ENCODE data around the gene RAB20. TPM values are rescaled to one million over a fixed set of nuclear protein-coding genes. Genes with fewer than 3 reads are reported as not detected.
"Not testable (repeated sequence)": the region's sequence is repeated elsewhere in the genome, so short reads cannot be mapped to it uniquely, and the experiment has no call there.

RAB20 gene
- total RNA-seq, 1 donor from 2014 or later: 1.5 TPM

- no peak overlapping the region for H3K27ac Mint-ChIP-seq (ENCODE audit: unreplicated experiment)
- H3K4me1 Mint-ChIP-seq (ENCODE audit: unreplicated experiment): no peaks in the 10 kb centered on the region
- no peak for DNase-seq (ENCODE audit: low spot score)
- H3K27me3 Mint-ChIP-seq (ENCODE audit: unreplicated experiment): peaks cover 6% of the 10 kb centered on the region
- H3K4me3 Mint-ChIP-seq (ENCODE audit: unreplicated experiment): no peak overlapping the region
- H3K36me3 Mint-ChIP-seq (ENCODE audit: low read depth, unreplicated experiment): no peaks in the 10 kb centered on the region
- no peaks in the 10 kb centered on the region for H3K9me3 Mint-ChIP-seq (ENCODE audit: unreplicated experiment)
- TF ChIP-seq CTCF (IDR thresholded peaks at IDR 0.05; ENCODE audit: unreplicated experiment): no peak
These were observed 9.4 kb upstream of the RAB20 start for GRCh38 chr13:110570886-110571285.

GRCh38 chr13:110569962-110570361 is 8.4 kb upstream of the RAB20 start:
- H3K27me3 Mint-ChIP-seq (ENCODE audit: unreplicated experiment); DNase-seq (ENCODE audit: low spot score); H3K36me3 Mint-ChIP-seq (ENCODE audit: low read depth, unreplicated experiment); H3K4me3 Mint-ChIP-seq (ENCODE audit: unreplicated experiment); H3K27ac Mint-ChIP-seq (ENCODE audit: unreplicated experiment); H3K9me3 Mint-ChIP-seq (ENCODE audit: unreplicated experiment); H3K4me1 Mint-ChIP-seq (ENCODE audit: unreplicated experiment): not testable (repeated sequence)

GRCh38 chr13:110568612-110569011 is 7.1 kb upstream of the RAB20 start:
- Mint-ChIP-seq H3K4me1 (ENCODE audit: unreplicated experiment) (no peaks in the 10 kb centered on the region), H3K9me3 (ENCODE audit: unreplicated experiment) (no peaks in the 10 kb centered on the region), H3K27me3 (ENCODE audit: unreplicated experiment) (peaks cover 7% of the 10 kb centered on the region), H3K36me3 (ENCODE audit: low read depth, unreplicated experiment) (no peaks in the 10 kb centered on the region), H3K4me3 (ENCODE audit: unreplicated experiment) (no peak overlapping the region), H3K27ac (ENCODE audit: unreplicated experiment) (no peak overlapping the region)
- no peak for TF ChIP-seq CTCF (IDR thresholded peaks at IDR 0.05; ENCODE audit: unreplicated experiment)
- DNase-seq (ENCODE audit: low spot score): no peak

- no peak overlapping the region for H3K27ac Mint-ChIP-seq (ENCODE audit: unreplicated experiment)
- TF ChIP-seq CTCF (IDR thresholded peaks at IDR 0.05; ENCODE audit: unreplicated experiment): no peak
These were observed 4.6 kb upstream of the RAB20 start for GRCh38 chr13:110566171-110566570.

GRCh38 chr13:110565296-110565695 is 3.8 kb upstream of the RAB20 start:
- TF ChIP-seq CTCF (IDR thresholded peaks at IDR 0.05; ENCODE audit: unreplicated experiment): no peak
- Mint-ChIP-seq H3K27ac (ENCODE audit: unreplicated experiment) (no peak overlapping the region), H3K36me3 (ENCODE audit: low read depth, unreplicated experiment) (peaks cover 4% of the 10 kb centered on the region), H3K4me1 (ENCODE audit: unreplicated experiment) (peaks cover 8% of the 10 kb centered on the region), H3K27me3 (ENCODE audit: unreplicated experiment) (peaks cover 12% of the 10 kb centered on the region), H3K9me3 (ENCODE audit: unreplicated experiment) (no peaks in the 10 kb centered on the region), H3K4me3 (ENCODE audit: unreplicated experiment) (no peak overlapping the region)
- DNase-seq (ENCODE audit: low spot score): no peak

More at GRCh38 chr13:110566171-110566570, 4.6 kb upstream of the RAB20 start:
- no peaks in the 10 kb centered on the region for H3K9me3 Mint-ChIP-seq (ENCODE audit: unreplicated experiment)
- H3K36me3 Mint-ChIP-seq (ENCODE audit: low read depth, unreplicated experiment): peaks cover 4% of the 10 kb centered on the region
- H3K27me3 Mint-ChIP-seq (ENCODE audit: unreplicated experiment): peaks cover 7% of the 10 kb centered on the region
- no peak overlapping the region for H3K4me3 Mint-ChIP-seq (ENCODE audit: unreplicated experiment)
- no peak for DNase-seq (ENCODE audit: low spot score)
- peaks cover 3% of the 10 kb centered on the region for H3K4me1 Mint-ChIP-seq (ENCODE audit: unreplicated experiment)

All from endothelial cell (in vitro differentiated cells).